ENCODE results near the gene TRIM60.
"Not testable (repeated sequence)": the region's sequence is repeated elsewhere in the genome, so short reads cannot be mapped to it uniquely, and the experiment has no call there.

Gene TRIM60

GRCh38 chr4:165055601-165056000, 23.8 kb downstream of the TRIM60 start:
- no peak overlapping the region for H3K4me3 ChIP-seq (ENCODE audit: control insufficient read depth, low read depth, low read length)
- no peak for TF ChIP-seq CTCF (conservative IDR thresholded peaks at IDR 0.05; ENCODE audit: control insufficient read depth, insufficient read depth, low read depth, low read length)
- no peak for DNase-seq (ENCODE audit: low read depth)

DNA sequence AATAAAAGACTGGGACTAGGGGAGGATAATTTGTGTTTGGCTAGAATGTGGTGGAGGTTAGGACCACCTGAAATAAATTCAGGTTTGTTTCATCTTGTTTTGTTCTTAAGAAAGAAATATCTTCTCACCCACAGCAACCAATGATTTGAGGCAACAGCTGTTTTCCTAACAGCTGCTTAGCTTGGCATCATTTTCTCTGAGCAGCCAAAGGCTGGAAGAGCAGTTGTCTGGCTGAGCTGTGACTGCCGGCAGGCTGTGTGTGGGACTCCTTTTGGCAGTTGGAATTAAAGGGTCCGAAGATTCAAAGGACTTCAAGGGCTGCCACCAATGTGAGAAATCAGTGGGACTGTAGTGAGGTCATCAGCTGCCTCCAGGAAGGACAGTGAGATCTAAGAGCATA, 26.9 kb downstream of the TRIM60 start:
- TF ChIP-seq CTCF (conservative IDR thresholded peaks at IDR 0.05; ENCODE audit: control insufficient read depth, insufficient read depth, low read depth, low read length) = no peak
- no peak for DNase-seq (ENCODE audit: low read depth)
- no peak overlapping the region for H3K4me3 ChIP-seq (ENCODE audit: control insufficient read depth, low read depth, low read length)

GRCh38 chr4:165059386-165059785, 27.6 kb downstream of the TRIM60 start:
- DNase-seq (ENCODE audit: low read depth) = no peak
- H3K4me3 ChIP-seq (ENCODE audit: control insufficient read depth, low read depth, low read length) = no peak overlapping the region
- no peak for TF ChIP-seq CTCF (conservative IDR thresholded peaks at IDR 0.05; ENCODE audit: control insufficient read depth, insufficient read depth, low read depth, low read length)

DNA sequence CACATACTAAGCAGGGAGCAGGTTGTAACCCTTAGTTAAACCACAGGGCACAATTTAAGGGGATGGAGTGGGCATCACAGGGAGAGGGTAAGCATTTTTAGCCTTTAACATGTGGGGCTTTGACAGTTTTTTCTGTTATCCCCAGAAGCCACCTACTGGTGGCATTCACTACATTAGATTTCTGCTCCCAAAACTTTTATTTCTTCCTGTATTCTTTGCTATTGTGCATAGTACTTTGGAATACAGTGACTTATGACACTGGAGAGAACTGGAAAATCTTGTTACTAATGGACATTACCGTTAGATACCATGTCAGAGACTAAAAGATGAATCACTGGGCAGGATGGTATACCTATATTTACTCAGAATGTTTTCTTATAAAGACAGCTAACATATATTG, 29.1 kb downstream of the TRIM60 start:
- DNase-seq (ENCODE audit: low read depth) = peak; percentile 2
- TF ChIP-seq CTCF (conservative IDR thresholded peaks at IDR 0.05; ENCODE audit: control insufficient read depth, insufficient read depth, low read depth, low read length) = peak; percentile 20

DNA sequence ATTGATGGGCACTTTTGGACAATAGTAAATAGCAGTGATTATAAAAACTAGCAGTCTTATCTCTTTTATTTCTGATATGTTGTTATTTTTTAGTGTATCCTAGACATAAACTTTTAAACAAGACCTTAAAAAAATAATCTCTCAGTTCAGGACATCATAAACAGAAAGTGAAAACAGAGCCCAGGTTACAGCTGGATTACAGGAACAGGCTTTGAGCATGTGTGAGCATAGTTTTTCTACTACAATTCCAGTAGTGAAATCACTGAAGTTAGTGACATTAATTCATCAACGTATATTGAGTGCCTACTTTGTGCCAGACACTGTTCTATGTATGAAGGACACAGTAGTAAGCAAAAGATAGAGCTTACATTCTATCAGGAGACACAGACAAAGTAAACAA, 38.8 kb downstream of the TRIM60 start:
- DNase-seq (ENCODE audit: low read depth) = no peak
- TF ChIP-seq CTCF (conservative IDR thresholded peaks at IDR 0.05; ENCODE audit: control insufficient read depth, insufficient read depth, low read depth, low read length) = no peak
- no peak overlapping the region for H3K4me3 ChIP-seq (ENCODE audit: control insufficient read depth, low read depth, low read length)

More for the DNA sequence above, 29.1 kb downstream of the TRIM60 start:
- no peak overlapping the region for H3K4me3 ChIP-seq (ENCODE audit: control insufficient read depth, low read depth, low read length)

GRCh38 chr4:165073346-165073745, 41.5 kb downstream of the TRIM60 start:
- DNase-seq (ENCODE audit: low read depth); H3K4me3 ChIP-seq (ENCODE audit: control insufficient read depth, low read depth, low read length): not testable (repeated sequence)

DNA sequence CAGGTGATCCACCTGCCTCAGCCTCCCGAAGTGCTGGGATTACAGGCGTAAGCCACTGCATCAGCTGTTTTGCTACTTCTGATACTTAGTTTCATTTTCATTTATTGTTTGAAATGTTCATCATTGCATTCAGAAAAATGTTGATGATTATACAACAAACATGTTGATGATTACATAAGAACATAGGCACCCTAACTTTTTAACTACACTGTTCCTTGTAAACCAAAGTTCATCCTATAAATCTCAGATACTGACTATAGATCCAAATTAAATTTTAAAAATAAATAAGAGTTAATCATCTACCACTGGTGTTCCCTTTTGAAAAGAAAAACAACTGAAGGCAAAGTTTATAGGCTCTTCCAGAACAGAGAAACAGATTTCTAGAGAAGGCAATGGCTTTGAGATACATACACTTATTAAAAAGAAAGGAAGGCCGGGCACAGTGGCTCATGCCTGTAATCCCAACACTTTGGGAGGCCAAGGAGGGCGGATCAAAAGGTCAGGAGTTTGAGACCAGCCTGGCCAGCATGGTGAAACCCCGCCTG, 45.3 kb downstream of the TRIM60 start:
- no peak overlapping the region for H3K4me3 ChIP-seq (ENCODE audit: control insufficient read depth, low read depth, low read length)
- TF ChIP-seq CTCF (conservative IDR thresholded peaks at IDR 0.05; ENCODE audit: control insufficient read depth, insufficient read depth, low read depth, low read length) = no peak
- DNase-seq (ENCODE audit: low read depth) = no peak

All from fibroblast of mammary gland (primary cell).